SJCRH30 (cell line): Measurements from ENCODE around the gene RYR3. TPM values are rescaled to one million over a fixed set of nuclear protein-coding genes. Genes with fewer than 3 reads are reported as not detected.

Experiments used
- DNase-seq, 2 experiments: peaks; one replicate each; pipeline ENCODE4 v3.0.0-alpha.2; 2015 to 2020
- H3K27ac ChIP-seq: fragments of 250-450 bp; sonication (Bioruptor Pico); 2 replicates; pipeline ENCODE4 v1.5.1; 2020; ENCODE audit warnings: mild to moderate bottlenecking, moderate library complexity
- H3K27me3 ChIP-seq: fragments of 250-450 bp; sonication (Bioruptor Pico); 2 replicates; pipeline ENCODE4 v1.5.1; 2020; ENCODE audit warnings: mild to moderate bottlenecking, moderate library complexity
- H3K36me3 ChIP-seq: fragments of 250-450 bp; sonication (Bioruptor Pico); 2 replicates; pipeline ENCODE4 v1.5.1; 2020; ENCODE audit warnings: mild to moderate bottlenecking, moderate library complexity
- H3K4me1 ChIP-seq: fragments of 250-450 bp; sonication (Bioruptor Pico); 2 replicates; pipeline ENCODE4 v1.5.1; 2020; ENCODE audit warnings: mild to moderate bottlenecking, moderate library complexity
- H3K4me3 ChIP-seq: fragments of 250-450 bp; sonication (Bioruptor Pico); 2 replicates; pipeline ENCODE4 v1.5.1; 2020; ENCODE audit warnings: mild to moderate bottlenecking, moderate library complexity
- H3K9me3 ChIP-seq: fragments of 250-450 bp; sonication (Bioruptor Pico); replicated peaks from 2 replicates; pipeline ENCODE4 v1.5.1; 2020; ENCODE audit warnings: mild to moderate bottlenecking, moderate library complexity
- total RNA-seq: library from RNA; depleted of rRNA; stranded (reverse); fragments of >200 nt; shearing (Covaris generic); gene quantifications from 2 replicates; pipeline ENCODE4 v1.2.3, GENCODE V29; 2014

RYR3 gene
- total RNA-seq, 1 experiment from 2014 or later: 23.4 TPM

DNA sequence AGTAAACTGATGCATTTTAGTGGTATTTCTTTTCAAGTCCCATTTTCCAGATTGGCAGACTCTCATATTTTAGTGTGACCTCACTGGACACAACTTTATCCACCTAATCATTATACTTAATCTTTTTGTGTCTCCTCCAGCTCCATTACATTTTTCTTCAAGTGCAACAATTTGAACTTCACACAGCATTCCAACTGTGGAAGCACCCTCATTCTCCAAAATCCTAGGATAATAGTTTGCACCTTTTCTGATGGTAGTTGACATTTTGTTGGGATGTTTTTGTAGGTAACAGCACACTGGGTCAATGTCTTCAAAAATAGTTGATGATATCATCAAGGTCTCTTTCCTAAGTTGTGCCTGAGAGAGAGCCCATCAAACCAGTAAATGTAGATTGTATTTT lies 123.1 kb downstream of the RYR3 start:
- Histone ChIP-seq H3K9me3 (0 out of 2 replicates have a peak, but pooled peaks cover 4% of the 10 kb centered on the region), H3K4me1 (no peaks in the 10 kb centered on the region), H3K36me3 (peaks cover 8% of the 10 kb centered on the region; the same call in 1 of the 2 replicates), H3K4me3 (no peak overlapping the region), H3K27ac (no peak overlapping the region), H3K27me3 (no peaks in the 10 kb centered on the region)
- DNase-seq: no peak

- 0 out of 2 replicates have a peak, but pooled peaks cover 4% of the 10 kb centered on the region for H3K9me3 ChIP-seq
- no peak overlapping the region for H3K27ac ChIP-seq
- no peak for DNase-seq
- H3K4me1 ChIP-seq: peaks cover 3% of the 10 kb centered on the region
- H3K4me3 ChIP-seq: no peak overlapping the region
- peaks cover 6% of the 10 kb centered on the region for H3K36me3 ChIP-seq
- no peaks in the 10 kb centered on the region for H3K27me3 ChIP-seq
These were observed 127.6 kb downstream of the RYR3 start for GRCh38 chr15:33438396-33438795.

DNA sequence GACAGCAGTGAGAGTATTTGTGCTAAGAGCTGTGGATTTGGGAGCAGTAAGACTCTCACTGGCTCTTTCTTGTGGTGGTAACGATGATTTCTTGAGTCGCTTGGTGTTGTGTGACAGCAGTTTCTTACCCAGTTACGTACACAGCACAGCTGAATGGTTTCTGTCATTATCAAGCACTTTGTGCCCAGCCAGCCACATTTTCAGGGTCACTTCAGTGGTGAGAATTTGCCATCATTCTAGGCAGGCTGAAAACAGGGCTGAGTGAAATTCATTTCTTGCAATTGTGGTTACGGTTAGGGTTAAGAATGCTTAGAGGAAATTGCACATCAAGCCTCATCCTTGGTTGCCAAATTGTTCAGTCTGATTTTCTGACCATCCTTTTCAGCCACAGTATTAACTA lies 130.1 kb downstream of the RYR3 start:
- Histone ChIP-seq H3K36me3 (peaks cover 3% of the 10 kb centered on the region), H3K9me3 (no peaks in the 10 kb centered on the region), H3K4me1 (peaks cover 6% of the 10 kb centered on the region), H3K4me3 (no peak overlapping the region), H3K27me3 (no peaks in the 10 kb centered on the region), H3K27ac (no peak overlapping the region)
- DNase-seq: no peak

GRCh38 chr15:33442449-33442848 lies 131.7 kb downstream of the RYR3 start:
- no peak for DNase-seq
- no peaks in the 10 kb centered on the region for H3K9me3 ChIP-seq
- no peak overlapping the region for H3K4me3 ChIP-seq
- H3K4me1 ChIP-seq: peaks cover 10% of the 10 kb centered on the region
- H3K27ac ChIP-seq: no peak overlapping the region
- peaks cover 3% of the 10 kb centered on the region; the same call in 1 of the 2 replicates for H3K36me3 ChIP-seq
- no peaks in the 10 kb centered on the region for H3K27me3 ChIP-seq

DNA sequence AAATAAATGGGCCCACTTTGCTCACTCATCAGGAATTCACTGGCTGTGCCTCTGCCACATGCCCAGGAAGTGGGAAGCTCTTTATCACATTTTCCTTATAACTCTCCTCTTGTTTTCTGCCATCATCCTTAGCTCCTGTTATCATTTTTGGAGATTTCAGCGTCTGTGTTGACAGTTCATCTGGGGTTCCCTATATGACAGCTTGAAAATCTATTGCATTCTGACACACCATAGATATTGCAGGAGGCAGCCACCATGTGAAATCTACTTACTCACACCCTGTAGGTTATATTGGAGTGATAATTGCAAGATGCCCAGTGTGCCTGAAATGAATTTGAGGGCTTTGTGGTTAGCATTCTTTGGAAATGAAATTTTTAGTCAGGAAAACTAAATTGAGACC lies 132.9 kb downstream of the RYR3 start:
- no peak for DNase-seq
- no peak overlapping the region for H3K27ac ChIP-seq
- peaks cover 3% of the 10 kb centered on the region; the same call in 1 of the 2 replicates for H3K36me3 ChIP-seq
- H3K27me3 ChIP-seq: no peaks in the 10 kb centered on the region
- peaks cover 22% of the 10 kb centered on the region for H3K4me1 ChIP-seq
- no peaks in the 10 kb centered on the region for H3K9me3 ChIP-seq
- no peak overlapping the region for H3K4me3 ChIP-seq

DNA sequence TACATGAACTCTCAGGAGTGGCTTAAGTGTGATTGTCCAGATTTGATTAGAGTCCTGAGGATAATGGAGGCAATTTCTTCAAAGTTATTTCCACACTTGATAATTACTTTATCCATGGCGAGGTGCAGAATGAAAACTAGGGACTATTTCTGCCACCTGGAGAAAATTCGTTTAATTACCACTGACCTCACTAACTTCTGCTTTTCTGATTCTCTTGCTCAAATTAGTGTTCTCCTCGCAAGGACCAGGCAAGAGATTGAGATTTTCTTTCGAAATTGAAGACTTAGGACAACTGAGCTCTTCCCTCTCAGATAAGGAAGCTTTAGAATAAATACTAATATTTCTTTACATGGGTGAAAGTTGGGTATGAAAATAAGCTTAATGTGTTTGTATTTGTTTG lies 135.2 kb downstream of the RYR3 start:
- Histone ChIP-seq H3K4me3 (no peak overlapping the region), H3K27ac (no peak overlapping the region), H3K4me1 (peaks cover 28% of the 10 kb centered on the region), H3K36me3 (no peaks in the 10 kb centered on the region; the same call in 1 of the 2 replicates), H3K27me3 (no peaks in the 10 kb centered on the region), H3K9me3 (no peaks in the 10 kb centered on the region)
- no peak for DNase-seq

- Histone ChIP-seq H3K27ac (peak overlapping the region; percentile 27; the same call in 1 of the 2 replicates), H3K4me3 (no peak overlapping the region), H3K36me3 (no peaks in the 10 kb centered on the region; the same call in 1 of the 2 replicates), H3K4me1 (peaks cover 28% of the 10 kb centered on the region), H3K9me3 (no peaks in the 10 kb centered on the region), H3K27me3 (no peaks in the 10 kb centered on the region)
- peak; percentile 53 to 87 for DNase-seq
These were observed 137.4 kb downstream of the RYR3 start for GRCh38 chr15:33448151-33448550.

GRCh38 chr15:33448961-33449606 lies 138.3 kb downstream of the RYR3 start:
- peaks cover 21% of the 10 kb centered on the region for H3K4me1 ChIP-seq
- no peaks in the 10 kb centered on the region for H3K27me3 ChIP-seq
- no peaks in the 10 kb centered on the region for H3K9me3 ChIP-seq
- peak; percentile 12 to 46 for DNase-seq
- no peaks in the 10 kb centered on the region for H3K36me3 ChIP-seq
- H3K4me3 ChIP-seq: no peak overlapping the region
- no peak overlapping the region for H3K27ac ChIP-seq

GRCh38 chr15:33449810-33450209 lies 139.0 kb downstream of the RYR3 start:
- no peak overlapping the region for H3K4me3 ChIP-seq
- no peak overlapping the region for H3K27ac ChIP-seq
- no peaks in the 10 kb centered on the region for H3K36me3 ChIP-seq

DNA sequence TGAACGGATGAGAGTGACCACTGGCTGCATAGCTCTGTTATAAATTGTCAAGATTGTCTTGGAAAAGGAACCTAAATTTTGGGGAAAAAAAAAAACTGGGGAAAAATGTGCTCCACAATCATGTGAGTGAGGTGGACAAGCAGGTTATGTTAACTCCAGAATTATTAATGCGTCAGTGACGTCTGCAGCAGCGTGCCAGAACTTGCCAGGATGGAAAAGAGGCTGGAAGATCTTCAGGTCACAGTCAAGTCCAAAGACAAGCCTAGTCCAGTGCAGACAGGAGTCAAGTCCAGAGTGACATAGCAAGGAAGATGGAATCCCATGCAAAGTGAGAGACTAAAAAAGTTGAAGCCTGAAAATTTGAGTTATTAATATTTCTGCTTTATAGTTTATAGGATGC lies 140.6 kb downstream of the RYR3 start:
- H3K4me1 ChIP-seq: peaks cover 21% of the 10 kb centered on the region
- H3K36me3 ChIP-seq: no peaks in the 10 kb centered on the region
- DNase-seq: no peak
- no peak overlapping the region for H3K27ac ChIP-seq
- no peaks in the 10 kb centered on the region for H3K9me3 ChIP-seq
- no peak overlapping the region for H3K4me3 ChIP-seq
- H3K27me3 ChIP-seq: no peaks in the 10 kb centered on the region

More at GRCh38 chr15:33449810-33450209, 139.0 kb downstream of the RYR3 start:
- Histone ChIP-seq H3K4me1 (peaks cover 21% of the 10 kb centered on the region), H3K27me3 (no peaks in the 10 kb centered on the region), H3K9me3 (no peaks in the 10 kb centered on the region)
- no peak for DNase-seq

DNA sequence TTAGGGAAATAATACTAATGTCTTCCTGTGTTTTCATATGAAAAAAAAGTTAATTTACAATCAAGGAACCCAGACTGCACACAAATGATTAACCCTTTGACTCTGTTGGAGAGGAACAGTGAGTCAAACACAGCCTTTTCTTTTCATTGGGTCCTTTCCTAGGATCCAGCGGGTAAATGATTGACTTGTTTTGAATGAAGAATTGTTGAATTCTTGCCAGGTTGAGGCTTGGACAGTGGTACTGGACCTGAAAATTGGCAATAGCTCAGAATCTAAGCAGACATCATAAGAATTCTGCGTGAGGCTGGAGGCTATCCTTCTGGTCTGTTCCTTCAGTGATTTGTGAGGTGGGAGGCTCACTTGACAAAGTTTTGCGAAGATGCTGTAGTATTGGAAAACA lies 143.0 kb downstream of the RYR3 start:
- Histone ChIP-seq H3K4me1 (peaks cover 5% of the 10 kb centered on the region), H3K27ac (no peak overlapping the region), H3K9me3 (no peaks in the 10 kb centered on the region), H3K27me3 (no peaks in the 10 kb centered on the region), H3K36me3 (peaks cover 8% of the 10 kb centered on the region; the same call in 1 of the 2 replicates), H3K4me3 (no peak overlapping the region)
- no peak for DNase-seq

DNA sequence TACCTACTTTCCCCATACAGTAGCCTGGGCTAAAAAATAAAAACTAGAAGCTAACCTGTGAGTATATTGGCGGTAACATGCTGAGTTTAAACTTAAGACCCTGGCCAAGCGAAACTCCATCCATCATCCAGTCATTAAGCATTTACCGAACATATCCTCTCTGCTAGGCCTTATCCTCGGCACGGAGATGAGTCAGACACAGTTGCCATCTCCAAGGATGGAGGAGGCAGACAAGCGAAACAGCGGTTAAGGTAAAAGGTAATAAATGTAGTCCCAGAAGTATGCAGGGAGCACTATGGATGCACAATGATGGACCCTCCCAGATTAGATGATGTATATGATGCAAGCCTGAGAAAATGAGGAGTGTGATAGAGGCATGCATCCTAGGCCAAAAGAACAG lies 143.6 kb downstream of the RYR3 start:
- no peak for DNase-seq
- no peak overlapping the region for H3K4me3 ChIP-seq
- H3K27ac ChIP-seq: no peak overlapping the region
- no peaks in the 10 kb centered on the region for H3K9me3 ChIP-seq
- H3K36me3 ChIP-seq: peaks cover 8% of the 10 kb centered on the region; the same call in 1 of the 2 replicates
- H3K4me1 ChIP-seq: no peaks in the 10 kb centered on the region; the same call in 1 of the 2 replicates
- no peaks in the 10 kb centered on the region for H3K27me3 ChIP-seq

- H3K27me3 ChIP-seq: no peaks in the 10 kb centered on the region
- DNase-seq: no peak
- no peak overlapping the region for H3K4me3 ChIP-seq
- H3K9me3 ChIP-seq: no peaks in the 10 kb centered on the region
- no peaks in the 10 kb centered on the region for H3K4me1 ChIP-seq
- H3K27ac ChIP-seq: no peak overlapping the region
- peaks cover 8% of the 10 kb centered on the region; the same call in 1 of the 2 replicates for H3K36me3 ChIP-seq
These were observed 144.2 kb downstream of the RYR3 start for GRCh38 chr15:33454996-33455395.

GRCh38 chr15:33458421-33458820 lies 147.7 kb downstream of the RYR3 start:
- Histone ChIP-seq H3K36me3 (peaks cover 8% of the 10 kb centered on the region; the same call in 1 of the 2 replicates), H3K4me3 (no peak overlapping the region), H3K27me3 (no peaks in the 10 kb centered on the region), H3K4me1 (no peaks in the 10 kb centered on the region), H3K27ac (no peak overlapping the region), H3K9me3 (no peaks in the 10 kb centered on the region)
- no peak for DNase-seq

DNA sequence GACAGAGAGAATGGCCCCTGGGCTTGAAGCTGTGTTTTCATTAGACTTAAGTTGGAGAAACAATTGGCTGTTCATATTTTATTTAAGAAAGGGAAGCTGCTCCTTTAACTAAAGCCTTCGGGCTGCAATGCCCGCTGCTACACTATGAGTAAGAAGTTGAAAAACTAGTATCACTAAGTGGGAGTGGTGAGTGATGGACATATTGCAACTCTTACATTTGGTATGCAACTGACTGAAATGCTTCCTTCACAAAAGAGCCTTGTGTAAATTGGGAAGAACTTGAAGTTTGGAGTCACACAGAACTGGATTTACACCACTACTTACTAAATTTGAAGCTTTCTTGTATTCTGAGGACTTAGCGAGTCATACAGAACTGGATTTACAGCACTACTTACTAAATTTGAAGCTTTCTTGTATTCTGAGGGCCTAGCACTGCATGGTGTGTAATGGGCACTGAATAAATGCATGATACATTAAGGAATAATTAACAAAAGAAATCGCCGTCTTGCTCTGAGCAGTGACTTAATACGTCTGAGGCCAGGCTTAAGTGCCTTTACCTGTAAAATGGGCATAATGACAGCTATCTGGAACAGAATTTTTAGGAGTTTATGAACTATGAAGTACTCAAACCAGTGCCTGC lies 149.5 kb downstream of the RYR3 start:
- no peaks in the 10 kb centered on the region for H3K27me3 ChIP-seq
- H3K27ac ChIP-seq: no peak overlapping the region
- H3K4me3 ChIP-seq: no peak overlapping the region
- no peaks in the 10 kb centered on the region for H3K4me1 ChIP-seq
- peaks cover 8% of the 10 kb centered on the region; the same call in 1 of the 2 replicates for H3K36me3 ChIP-seq
- no peak for DNase-seq
- no peaks in the 10 kb centered on the region for H3K9me3 ChIP-seq
